Measurements from ENCODE around the gene SLC39A12.

Gene SLC39A12

DNA sequence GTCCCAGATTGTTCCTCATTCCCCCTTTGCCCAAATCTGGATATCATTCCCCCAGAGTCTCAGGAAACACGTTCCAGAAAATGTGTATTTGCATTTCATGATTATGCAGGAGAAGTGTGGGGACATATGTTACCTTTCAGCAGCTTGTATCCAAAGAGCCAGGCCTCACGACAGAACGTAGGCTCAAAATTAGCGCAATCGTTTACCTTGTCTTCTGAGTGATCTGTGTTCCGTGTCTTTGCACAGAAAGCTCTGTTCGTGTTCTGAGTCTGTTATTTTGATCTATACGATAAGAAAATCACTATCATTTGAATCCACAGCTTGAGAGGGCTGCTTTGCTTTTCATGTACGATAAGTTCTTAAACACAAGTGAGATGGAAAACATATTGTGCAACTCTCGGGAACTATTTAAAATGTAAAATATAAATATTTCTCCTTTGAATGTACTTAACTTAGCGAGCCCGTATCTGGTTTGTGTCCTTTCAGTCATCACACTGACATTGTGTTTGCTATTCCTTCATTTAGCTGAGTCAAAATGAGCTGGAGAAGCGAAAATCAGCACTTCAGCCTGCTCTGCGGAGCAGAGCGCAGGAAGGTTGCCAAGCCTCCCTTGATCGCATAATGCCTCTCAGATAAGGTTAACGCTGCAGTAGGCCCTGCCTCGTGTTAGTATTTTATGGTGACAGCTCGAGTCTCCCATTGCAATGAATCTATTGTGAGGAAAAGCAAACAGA lies 108.3 kb downstream of the SLC39A12 start:
- no peak for DNase-seq (ENCODE audit: low spot score)

DNA sequence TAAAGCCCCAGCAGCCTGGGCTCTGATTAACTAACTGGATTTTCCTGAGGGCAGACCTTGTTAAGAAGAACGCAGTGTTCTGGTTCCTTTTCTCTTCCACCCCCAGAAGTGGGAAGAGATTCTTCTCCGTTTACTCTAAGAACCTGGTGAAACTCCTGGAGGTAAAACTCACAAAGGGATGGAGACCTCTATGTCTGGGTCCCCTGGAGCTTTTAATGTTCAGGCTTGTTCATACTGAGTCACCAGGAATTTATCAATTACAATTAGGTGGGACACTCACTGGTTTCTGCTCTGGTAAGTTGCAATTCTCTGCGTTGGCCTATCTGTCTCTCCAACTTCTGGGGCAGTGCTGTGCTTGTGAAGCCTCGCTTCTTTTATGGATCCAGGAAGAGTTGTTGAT lies 115.2 kb downstream of the SLC39A12 start:
- no peak for DNase-seq (ENCODE audit: low spot score)

DNA sequence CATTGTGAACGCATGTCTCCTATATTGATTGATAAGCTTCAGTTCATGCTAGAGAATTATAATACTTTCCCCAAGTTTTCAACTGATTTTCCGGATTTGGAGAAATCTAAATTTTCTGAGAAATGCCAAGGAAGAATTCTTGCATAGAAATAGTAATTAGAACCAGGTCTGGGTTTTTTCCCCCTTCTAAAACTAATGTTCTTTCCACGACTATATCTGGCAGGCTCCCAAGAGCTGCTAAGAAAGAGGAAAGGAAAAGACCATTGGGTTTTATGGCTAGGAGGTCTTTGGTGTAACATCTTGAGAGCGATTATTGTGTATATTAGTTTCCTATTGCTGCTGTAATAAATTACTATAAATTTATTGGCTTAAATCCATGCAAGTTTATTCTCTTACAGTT lies 116.7 kb downstream of the SLC39A12 start:
- DNase-seq (ENCODE audit: low spot score) = no peak

DNA sequence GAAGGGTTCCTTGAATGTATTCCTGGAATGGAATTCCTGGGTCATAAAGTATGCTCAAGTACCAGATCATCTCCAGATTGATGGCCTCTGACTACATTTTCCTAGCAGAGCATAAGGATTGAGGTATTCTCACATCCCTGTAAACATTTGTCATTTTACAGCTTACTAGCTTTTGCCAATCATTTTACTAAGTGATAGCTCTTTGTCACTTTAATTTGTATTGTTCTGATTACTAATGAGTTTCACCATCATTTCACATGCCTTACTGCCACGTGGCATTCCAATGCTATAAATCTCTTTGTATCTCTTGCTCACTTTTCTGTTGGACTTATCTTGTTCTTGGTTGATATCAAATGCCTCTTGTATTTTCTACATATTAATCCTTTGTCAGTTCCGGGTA lies 119.9 kb downstream of the SLC39A12 start:
- DNase-seq (ENCODE audit: low spot score) = peak; percentile 38

DNA sequence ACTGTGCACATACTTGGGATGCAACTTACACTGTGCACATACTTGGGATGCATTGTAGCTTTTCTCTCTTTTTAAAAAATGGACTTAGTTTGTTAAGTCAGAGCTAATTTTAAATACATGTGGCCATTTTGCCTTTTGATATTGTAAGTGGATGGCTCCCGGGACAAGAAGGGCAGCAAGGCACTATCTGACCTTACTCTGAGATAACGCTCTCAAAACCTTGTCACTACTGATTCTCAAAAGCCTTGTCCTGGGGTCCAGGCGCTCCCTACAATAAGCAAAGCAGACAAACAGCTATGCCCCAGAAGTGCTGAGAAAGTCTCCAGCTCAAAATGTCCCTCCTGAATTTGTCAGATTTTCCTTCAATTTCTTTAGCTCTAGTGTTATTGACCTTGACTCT lies 121.6 kb downstream of the SLC39A12 start:
- no peak for DNase-seq (ENCODE audit: low spot score)

DNA sequence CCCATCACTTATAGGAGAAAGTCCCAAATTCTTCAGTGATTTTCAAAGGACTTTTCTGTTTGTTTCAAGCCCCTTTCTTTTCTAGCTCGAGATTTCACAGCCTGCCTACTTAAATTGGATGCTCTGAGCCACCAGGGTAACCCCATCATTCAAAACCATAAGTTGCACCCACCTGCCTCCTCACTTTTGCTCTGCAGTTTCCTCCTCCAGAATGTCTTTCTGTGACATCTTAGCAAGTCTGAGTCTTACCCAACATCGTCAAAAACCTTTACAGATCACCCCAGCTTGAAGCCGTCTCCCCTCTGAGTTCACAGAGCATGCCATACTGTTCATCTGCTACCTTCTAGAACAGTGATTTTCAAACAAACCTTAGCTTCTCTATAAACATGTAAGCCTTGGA lies 124.2 kb downstream of the SLC39A12 start:
- DNase-seq (ENCODE audit: low spot score) = no peak

DNA sequence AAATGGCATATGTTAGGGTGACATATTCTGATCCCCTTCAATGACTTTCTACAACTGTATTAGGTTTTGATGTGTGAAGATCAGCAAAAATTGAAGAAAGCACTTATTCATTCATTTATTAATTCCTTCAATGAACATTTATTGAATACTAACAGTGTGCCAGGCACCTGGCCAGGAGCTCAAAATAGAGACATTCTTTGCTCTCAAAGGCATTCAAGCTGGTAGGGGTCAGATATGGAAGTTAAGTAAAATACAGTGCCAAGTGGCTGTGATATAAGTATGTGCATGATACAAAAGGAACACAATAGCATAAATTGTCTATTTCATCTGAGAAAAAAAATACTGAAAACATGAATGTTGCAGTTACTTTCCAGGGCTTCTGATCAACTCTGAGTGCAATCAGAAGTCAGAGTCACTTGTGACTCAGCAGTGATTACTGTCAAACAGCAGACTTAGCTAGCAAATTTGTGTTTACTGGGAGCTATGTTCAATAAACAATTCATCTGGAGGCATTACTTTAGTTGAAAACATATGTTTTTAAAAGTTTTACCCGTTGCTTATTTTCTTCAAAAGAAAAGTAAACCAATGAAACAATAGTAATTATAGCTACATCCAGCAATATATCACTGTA lies 128.1 kb downstream of the SLC39A12 start:
- peak; percentile 30 for DNase-seq (ENCODE audit: low spot score)

DNA sequence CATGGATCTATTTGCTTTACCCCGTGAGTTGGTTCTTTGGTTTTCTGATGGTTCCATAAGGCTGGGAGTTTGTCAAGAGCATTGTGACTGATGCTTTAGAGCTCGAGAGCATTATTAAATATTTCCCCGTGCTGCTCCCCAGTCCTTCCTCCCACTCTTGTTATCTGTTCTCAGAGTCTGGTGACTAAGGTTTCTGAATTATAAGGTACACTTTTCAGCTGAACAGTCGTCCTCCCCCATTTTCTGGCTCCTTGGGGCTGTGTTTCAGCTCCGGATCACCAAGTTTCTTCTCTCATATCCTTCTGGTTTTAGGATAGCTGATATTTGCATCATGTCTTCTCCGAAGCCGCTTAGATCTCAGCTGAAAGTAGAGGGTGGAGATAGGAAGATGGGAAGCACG lies 130.7 kb downstream of the SLC39A12 start:
- no peak for DNase-seq (ENCODE audit: low spot score)

DNA sequence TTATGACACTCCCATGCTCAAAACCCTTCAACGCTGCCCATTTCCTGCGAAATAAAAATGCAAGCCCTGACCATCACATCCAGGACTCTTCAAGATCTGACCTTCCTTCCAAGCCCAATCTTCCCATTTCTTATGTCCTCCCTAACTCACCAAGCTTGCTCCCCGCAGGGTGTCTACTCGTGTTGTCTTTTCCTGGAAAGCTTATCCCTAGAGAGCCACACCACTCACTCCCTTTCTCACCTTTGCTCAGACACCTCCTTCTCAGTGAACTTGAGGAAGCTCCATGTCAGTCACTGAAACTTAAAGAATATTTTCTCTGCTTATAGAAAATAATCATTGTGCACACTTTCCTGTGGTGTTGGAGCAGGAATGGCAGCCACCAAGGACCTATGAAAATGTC lies 134.1 kb downstream of the SLC39A12 start:
- no peak for DNase-seq (ENCODE audit: low spot score)

DNA sequence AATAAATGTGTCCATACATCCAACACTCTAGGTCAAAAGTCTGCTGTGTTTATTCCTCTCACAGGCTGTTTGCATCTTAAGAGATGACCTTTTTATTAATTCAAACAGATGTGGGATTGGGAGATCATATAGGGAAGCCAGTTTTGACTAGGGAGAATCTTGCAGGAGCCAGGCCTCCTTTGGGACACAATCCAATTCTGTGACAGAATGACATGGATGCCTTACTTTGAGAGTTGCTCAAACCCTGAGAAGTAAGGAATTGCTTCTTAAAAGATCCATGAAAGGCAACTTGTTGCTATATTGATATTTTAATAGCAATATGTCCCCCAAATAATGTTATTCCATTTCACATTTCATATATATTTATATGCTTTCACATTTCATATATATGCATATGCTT lies 135.0 kb downstream of the SLC39A12 start:
- no peak for DNase-seq (ENCODE audit: low spot score)

DNA sequence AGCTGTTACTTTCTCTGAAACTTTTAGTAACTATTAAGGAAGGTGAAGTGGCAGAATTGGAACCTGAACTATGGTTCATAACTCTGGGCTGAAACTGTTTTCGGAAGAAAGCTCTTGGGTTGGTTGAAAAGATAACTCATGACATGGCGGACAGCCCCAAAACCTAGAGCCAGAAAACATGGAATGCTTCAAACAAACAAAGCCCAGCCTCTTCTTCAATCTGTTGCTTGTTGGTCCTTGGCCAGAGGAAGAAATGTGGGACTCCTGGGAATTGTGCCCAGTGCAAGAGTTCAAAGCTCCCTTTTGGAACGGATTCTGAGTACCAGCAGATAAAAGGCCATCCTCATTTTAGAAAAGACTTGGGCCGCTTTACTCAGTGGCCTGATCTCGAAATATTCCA lies 135.6 kb downstream of the SLC39A12 start:
- no peak for DNase-seq (ENCODE audit: low spot score)

All from RKO (cell line).